IMR-90 (cell line): ENCODE results near the gene PADI1. TPM values are rescaled to one million over a fixed set of nuclear protein-coding genes. Genes with fewer than 3 reads are reported as not detected.
A peak's percentile ranks its signal among the peaks of the same experiment; 100 is the strongest.

Experiments used
- ATAC-seq: fragments of 200-7000 bp; cut with Tn5 transposase; 2 replicates; pipeline ENCODE4 v1.9.1; 2020; ENCODE audit warnings: low read depth, mild to moderate bottlenecking, moderate library complexity
- BruUV-seq: library from RNA; stranded (reverse); fragments of 400-500 nt; replicated peaks from 2 replicates; lab custom pipeline; 2021; lab: Mats Ljungman, UMichigan
- CTCF ChIA-PET: fragments of 300-600 bp; formaldehyde crosslinking; extraction: SDS; loops from one replicate; lab custom pipeline; 2021; ENCODE audit warnings: antibody characterized with exemption; lab: Yijun Ruan, JAX
- POLR2A ChIA-PET: fragments of 300-600 bp; sonication (Branson Sonifier 250); formaldehyde crosslinking; loops from one replicate; lab custom pipeline; 2022; ENCODE audit warnings: antibody characterized with exemption; ENCODE audit not compliant: unreplicated experiment; lab: Charles Lee
- DNase-seq: peaks from one replicate; pipeline ENCODE4 v3.0.0; 2013
- H2AFZ ChIP-seq: replicated peaks from 2 replicates; pipeline ENCODE3; 2013; ENCODE audit warnings: low read length, mild to moderate bottlenecking; ENCODE audit not compliant: poor library complexity
- H2AK5ac ChIP-seq: 2 replicates; pipeline ENCODE4 v1.6.1; 2013; ENCODE audit warnings: low read depth, low read length, inconsistent platforms
- H2AK9ac ChIP-seq: replicated peaks from 2 replicates; pipeline ENCODE3; 2013; ENCODE audit warnings: mild to moderate bottlenecking, low read depth, low read length, moderate library complexity; ENCODE audit not compliant: poor library complexity
- H2BK120ac ChIP-seq: 2 replicates; pipeline ENCODE4 v1.6.1; 2013; ENCODE audit warnings: low read depth, low read length, inconsistent platforms
- H2BK15ac ChIP-seq: 3 replicates; pipeline ENCODE4 v1.6.1; 2013; ENCODE audit warnings: low read depth, low read length, inconsistent platforms
- H2BK20ac ChIP-seq: 2 replicates; pipeline ENCODE4 v1.6.1; 2013; ENCODE audit warnings: low read depth, mild to moderate bottlenecking, inconsistent platforms, low read length, moderate library complexity
- H2BK5ac ChIP-seq: 2 replicates; pipeline ENCODE4 v1.6.1; 2013; ENCODE audit warnings: mild to moderate bottlenecking, low read depth, low read length, inconsistent platforms; ENCODE audit not compliant: poor library complexity, severe bottlenecking
- H3K14ac ChIP-seq: replicated peaks from 2 replicates; pipeline ENCODE4 v1.6.1; 2013; ENCODE audit warnings: low read depth, low read length, inconsistent platforms
- H3K18ac ChIP-seq: 2 replicates; pipeline ENCODE4 v1.6.1; 2013; ENCODE audit warnings: low read depth, low read length, control low read depth
- H3K23ac ChIP-seq: 2 replicates; pipeline ENCODE4 v1.6.1; 2013; ENCODE audit warnings: low read depth, low read length, inconsistent platforms
- H3K27ac ChIP-seq: 2 replicates; pipeline ENCODE4 v1.5.1; 2013; ENCODE audit warnings: mild to moderate bottlenecking, control low read depth, low read length; ENCODE audit not compliant: insufficient read depth
- H3K27me3 ChIP-seq: 2 replicates; pipeline ENCODE4 v1.6.1; 2013; ENCODE audit warnings: low read length; ENCODE audit not compliant: control insufficient read depth, insufficient read depth
- H3K36me3 ChIP-seq: 2 replicates; pipeline ENCODE4 v1.6.1; 2013; ENCODE audit warnings: low read length, mixed read lengths; ENCODE audit not compliant: control insufficient read depth, insufficient read depth
- H3K4ac ChIP-seq: 2 replicates; pipeline ENCODE4 v1.6.1; 2013; ENCODE audit warnings: low read depth, low read length, inconsistent platforms
- H3K4me1 ChIP-seq: 2 replicates; pipeline ENCODE4 v1.6.1; 2013; ENCODE audit warnings: low read length, mixed read lengths; ENCODE audit not compliant: control insufficient read depth, insufficient read depth
- H3K4me2 ChIP-seq: 2 replicates; pipeline ENCODE4 v1.6.1; 2013; ENCODE audit warnings: low read depth, mild to moderate bottlenecking, control low read depth, low read length, moderate library complexity
- H3K4me3 ChIP-seq: 2 replicates; pipeline ENCODE4 v1.5.1; 2013; ENCODE audit warnings: low read depth, mild to moderate bottlenecking, control low read depth, low read length, moderate library complexity; ENCODE audit not compliant: insufficient read depth
- H3K56ac ChIP-seq: 2 replicates; pipeline ENCODE4 v1.6.1; 2013; ENCODE audit warnings: low read length, inconsistent platforms; ENCODE audit not compliant: insufficient read depth; ENCODE audit errors: extremely low read depth
- H3K79me1 ChIP-seq, 2 experiments: 2 replicates each; pipeline ENCODE4 v1.6.1; 2013; ENCODE audit warnings: low read length in 2 of 2, inconsistent platforms in 1 of 2, low read depth in 1 of 2
- H3K9ac ChIP-seq: 2 replicates; pipeline ENCODE4 v1.6.1; 2013; ENCODE audit warnings: low read depth, low read length, control low read depth
- H3K9me1 ChIP-seq: 2 replicates; pipeline ENCODE4 v1.6.1; 2013; ENCODE audit warnings: low read length, inconsistent platforms; ENCODE audit not compliant: insufficient read depth
- H3K9me3 ChIP-seq: 2 replicates; pipeline ENCODE4 v1.6.1; 2013; ENCODE audit warnings: low read length; ENCODE audit not compliant: control insufficient read depth, insufficient read depth
- H4K20me1 ChIP-seq: 2 replicates; pipeline ENCODE4 v1.6.1; 2013; ENCODE audit warnings: low read length, inconsistent platforms; ENCODE audit not compliant: insufficient read depth
- H4K5ac ChIP-seq: 2 replicates; pipeline ENCODE4 v1.6.1; 2013; ENCODE audit warnings: mild to moderate bottlenecking, low read depth, low read length, control low read depth
- H4K8ac ChIP-seq, 2 experiments: 2 replicates each; pipeline ENCODE4 v1.6.1; 2013; ENCODE audit warnings: low read depth in 2 of 2, low read length in 2 of 2, control low read depth in 1 of 2, inconsistent platforms in 1 of 2
- H4K91ac ChIP-seq: 2 replicates; pipeline ENCODE4 v1.6.1; 2013; ENCODE audit warnings: low read depth, low read length, inconsistent platforms; ENCODE audit not compliant: insufficient read depth
- BHLHE40 ChIP-seq: fragments of 150-350 bp; IDR thresholded peaks from 2 replicates; pipeline ENCODE4 v1.6.1; 2016; ENCODE audit warnings: mild to moderate bottlenecking, low read depth, low read length
- CEBPB ChIP-seq: IDR thresholded peaks from 2 replicates; pipeline ENCODE4 v1.6.1; 2012; ENCODE audit warnings: low read depth, low read length, improper control_type of control experiment
- CHD1 ChIP-seq: IDR thresholded peaks from 2 replicates; pipeline ENCODE4 v1.6.1; 2012; ENCODE audit warnings: low read depth, low read length, improper control_type of control experiment
- CTCF ChIP-seq: conservative IDR thresholded peaks from 2 replicates; pipeline ENCODE4 v1.5.1; 2012; ENCODE audit warnings: mild to moderate bottlenecking, low read depth, low read length, improper control_type of control experiment
- ELK1 ChIP-seq: fragments of 150-350 bp; IDR thresholded peaks from 2 replicates; pipeline ENCODE4 v1.6.1; 2016; ENCODE audit warnings: low read depth, mild to moderate bottlenecking, low read length, moderate library complexity, borderline replicate concordance
- FOS ChIP-seq: fragments of 150-350 bp; IDR thresholded peaks from 2 replicates; pipeline ENCODE4 v1.6.1; 2016; ENCODE audit warnings: low read depth, low read length
- MAFK ChIP-seq: IDR thresholded peaks from 2 replicates; pipeline ENCODE4 v1.6.1; 2012; ENCODE audit warnings: low read depth, low read length, improper control_type of control experiment
- MAZ ChIP-seq: IDR thresholded peaks from 2 replicates; pipeline ENCODE4 v1.6.1; 2012; ENCODE audit warnings: low read depth, mild to moderate bottlenecking, low read length, improper control_type of control experiment, moderate library complexity, borderline replicate concordance
- MXI1 ChIP-seq: IDR thresholded peaks from 2 replicates; pipeline ENCODE4 v1.6.1; 2012; ENCODE audit warnings: low read depth, mild to moderate bottlenecking, low read length, moderate library complexity, borderline replicate concordance
- NFE2L2 ChIP-seq: fragments of 150-350 bp; IDR thresholded peaks from 2 replicates; pipeline ENCODE4 v1.6.1; 2016; ENCODE audit warnings: low read depth, mild to moderate bottlenecking, low read length
- POLR2A ChIP-seq: IDR thresholded peaks from 2 replicates; pipeline ENCODE4 v1.6.1; 2012; ENCODE audit warnings: mild to moderate bottlenecking, low read depth, low read length
- RAD21 ChIP-seq: IDR thresholded peaks from 2 replicates; pipeline ENCODE4 v1.6.1; 2012; ENCODE audit warnings: low read length, improper control_type of control experiment
- RCOR1 ChIP-seq: IDR thresholded peaks from 2 replicates; pipeline ENCODE4 v1.6.1; 2012; ENCODE audit warnings: mild to moderate bottlenecking, low read length, improper control_type of control experiment; ENCODE audit not compliant: insufficient replicate concordance
- RFX5 ChIP-seq: IDR thresholded peaks from 2 replicates; pipeline ENCODE4 v1.8.0; 2012; ENCODE audit warnings: low read depth, mild to moderate bottlenecking, low read length, moderate library complexity
- SMC3 ChIP-seq: fragments of 150-350 bp; IDR thresholded peaks from 2 replicates; pipeline ENCODE4 v1.6.1; 2016; ENCODE audit warnings: low read depth, mild to moderate bottlenecking, antibody characterized with exemption, low read length, moderate library complexity
- USF2 ChIP-seq: fragments of 150-350 bp; IDR thresholded peaks from 2 replicates; pipeline ENCODE4 v1.6.1; 2017; ENCODE audit warnings: mild to moderate bottlenecking, antibody characterized with exemption, low read length, low read depth
- WGBS, 2 experiments: methylation state at CpG; one replicate each; pipeline versions ENCODE4 v1.1.5 to v1.1.7; 2013; ENCODE audit warnings: missing lambda C conversion rate in 2 of 2; ENCODE audit not compliant: insufficient read length in 1 of 2; ENCODE audit errors: extremely low coverage in 2 of 2; 5-methylcytosine and 5-hydroxymethylcytosine counted together
- dilution Hi-C: fragments of 300-500 bp; cut with HindIII; formaldehyde crosslinking; loops from one replicate; pipeline ENCODE4 v1.14.3; 2018; ENCODE audit warnings: low sequenced_read_pairs; ENCODE audit not compliant: unreplicated experiment
- in situ Hi-C: fragments of 300-500 bp; cut with MboI; formaldehyde crosslinking; loops from 3 replicates; pipeline ENCODE4 v1.14.3; 2019; ENCODE audit warnings: low sequenced_read_pairs, inconsistent platforms, mixed read lengths
- intact Hi-C: fragments of 100-400 bp; cut with micrococcal nuclease; formaldehyde crosslinking; loops from 2 replicates; pipeline ENCODE4 v1.10.0; 2022
- polyA plus RNA-seq, 3 experiments: library from polyadenylated mRNA; depleted of rRNA; stranded (reverse); fragments of >200 nt; gene quantifications; 2 replicates each; pipeline ENCODE4 v1.2.3, GENCODE V29; 2012; ENCODE audit warnings: low replicate concordance in 1 of 3
- total RNA-seq: library from RNA; depleted of rRNA; stranded (reverse); fragments of >200 nt; gene quantifications from 2 replicates; pipeline ENCODE4 v1.2.3, GENCODE V29; 2012

PADI1 gene
- total and polyA plus RNA-seq, 2 of the 4 experiments (the other 2 are of a cell fraction), result 0.17 TPM; not detected in 1

GRCh38 chr1:17205652-17206051 lies 724 bp downstream of the PADI1 start:
- H4K91ac ChIP-seq, result no peak overlapping the region
- H3K4me1 ChIP-seq, result peaks cover 2% of the 10 kb centered on the region
- in situ Hi-C loops (no loop called here), dilution Hi-C loops (no loop called here), intact Hi-C loops (no loop called here)
- H4K20me1 ChIP-seq, result no peaks in the 10 kb centered on the region
- no peak for TF ChIP-seq MXI1
- TF ChIP-seq ELK1, result no peak
- TF ChIP-seq POLR2A, result no peak
- no peak for TF ChIP-seq RFX5
- TF ChIP-seq RAD21, result no peak
- no peak for TF ChIP-seq CEBPB
- TF ChIP-seq NFE2L2, result no peak
- TF ChIP-seq MAFK, result no peak
- no peak for TF ChIP-seq SMC3
- TF ChIP-seq CHD1, result no peak
- TF ChIP-seq FOS, result no peak
- TF ChIP-seq CTCF, result no peak
- no peak for TF ChIP-seq RCOR1
- no peak for TF ChIP-seq MAZ
- TF ChIP-seq BHLHE40, result no peak
- no peak for TF ChIP-seq USF2
- H2BK20ac ChIP-seq, result no peak overlapping the region
- ChIA-PET POLR2A (no interaction called here), CTCF (no interaction called here)
- DNase-seq, result no peak
- H2AK5ac ChIP-seq, result peak overlapping the region; percentile 90
- H2AK9ac ChIP-seq, result no peak overlapping the region
- H3K9me3 ChIP-seq, result no peaks in the 10 kb centered on the region
- H3K79me1 ChIP-seq, result no peaks in the 10 kb centered on the region
- H2BK120ac ChIP-seq, result no peak overlapping the region
- 80% methylated on average over 2 of the region's 7 CpGs; no CpG with 5 or more reads in 1 of the 2 experiments for WGBS, 2 experiments
- no peak overlapping the region for H3K9ac ChIP-seq
- no peak overlapping the region for H3K18ac ChIP-seq
- no peak for ATAC-seq
- H4K8ac ChIP-seq, result no peak overlapping the region
- no peak overlapping the region for H3K4me2 ChIP-seq
- H4K5ac ChIP-seq, result no peak overlapping the region
- no peak overlapping the region for H3K27ac ChIP-seq
- H3K23ac ChIP-seq, result no peak overlapping the region
- H3K4ac ChIP-seq, result no peak overlapping the region; the same call in 1 of the 2 replicates
- H3K9me1 ChIP-seq, result peaks cover 16% of the 10 kb centered on the region; the same call in 1 of the 2 replicates
- H3K14ac ChIP-seq, result no peak overlapping the region
- H3K56ac ChIP-seq, result no peak overlapping the region
- peaks cover 6% of the 10 kb centered on the region for H3K27me3 ChIP-seq
- no peaks in the 10 kb centered on the region for H3K36me3 ChIP-seq
- H2BK15ac ChIP-seq, result no peak overlapping the region
- no peak overlapping the region for H2AFZ ChIP-seq
- no TSS peak for BruUV-seq
- no peak overlapping the region for H2BK5ac ChIP-seq
- H3K4me3 ChIP-seq, result no peak overlapping the region
